ENCODE results near the gene LDLRAD2.

DNA sequence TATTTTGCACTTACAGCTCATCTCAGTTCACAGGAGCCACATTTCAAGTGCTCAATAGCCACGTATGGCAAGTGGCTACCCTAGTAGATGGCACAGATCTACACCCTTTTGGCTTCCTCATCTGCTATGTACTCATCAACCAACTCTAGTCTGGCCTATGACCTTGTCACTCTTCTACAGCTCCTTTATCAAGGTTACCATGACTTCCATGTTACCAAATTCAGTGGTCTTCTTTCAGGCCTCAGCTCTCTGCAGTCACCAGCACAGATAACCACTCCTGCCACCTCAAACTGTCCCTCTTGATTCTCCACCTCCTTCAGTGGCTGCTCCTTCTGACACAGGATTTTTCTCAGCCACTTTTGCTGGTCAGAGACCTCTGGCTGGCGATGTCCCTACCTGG lies 17.4 kb upstream of the LDLRAD2 start:
- TF ChIP-seq, protein P1, sequence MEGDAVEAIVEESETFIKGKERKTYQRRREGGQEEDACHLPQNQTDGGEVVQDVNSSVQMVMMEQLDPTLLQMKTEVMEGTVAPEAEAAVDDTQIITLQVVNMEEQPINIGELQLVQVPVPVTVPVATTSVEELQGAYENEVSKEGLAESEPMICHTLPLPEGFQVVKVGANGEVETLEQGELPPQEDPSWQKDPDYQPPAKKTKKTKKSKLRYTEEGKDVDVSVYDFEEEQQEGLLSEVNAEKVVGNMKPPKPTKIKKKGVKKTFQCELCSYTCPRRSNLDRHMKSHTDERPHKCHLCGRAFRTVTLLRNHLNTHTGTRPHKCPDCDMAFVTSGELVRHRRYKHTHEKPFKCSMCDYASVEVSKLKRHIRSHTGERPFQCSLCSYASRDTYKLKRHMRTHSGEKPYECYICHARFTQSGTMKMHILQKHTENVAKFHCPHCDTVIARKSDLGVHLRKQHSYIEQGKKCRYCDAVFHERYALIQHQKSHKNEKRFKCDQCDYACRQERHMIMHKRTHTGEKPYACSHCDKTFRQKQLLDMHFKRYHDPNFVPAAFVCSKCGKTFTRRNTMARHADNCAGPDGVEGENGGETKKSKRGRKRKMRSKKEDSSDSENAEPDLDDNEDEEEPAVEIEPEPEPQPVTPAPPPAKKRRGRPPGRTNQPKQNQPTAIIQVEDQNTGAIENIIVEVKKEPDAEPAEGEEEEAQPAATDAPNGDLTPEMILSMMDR (conservative IDR thresholded peaks at IDR 0.05 in 1 of 2, IDR thresholded peaks at IDR 0.05 in 1 of 2; ENCODE audit: low read depth in 1 of 2, low read length in 2 of 2), result no peak
- TF ChIP-seq EZH2 (IDR thresholded peaks at IDR 0.05; ENCODE audit: low read length, missing control alignments), result no peak

Measured in fibroblast of lung (primary cell).